VCaP (cell line): ENCODE data around the gene C1orf185.

Source experiments
- H3K27ac ChIP-seq: fragments of 450-650 bp; 2 replicates; pipeline ENCODE4 v1.5.1; 2017
- TF ChIP-seq, protein P1 (sequence below): fragments of 450-650 bp; conservative IDR thresholded peaks from 2 replicates; pipeline ENCODE4 v1.5.1; 2017; ENCODE audit warnings: mild to moderate bottlenecking, moderate library complexity

C1orf185 gene

DNA sequence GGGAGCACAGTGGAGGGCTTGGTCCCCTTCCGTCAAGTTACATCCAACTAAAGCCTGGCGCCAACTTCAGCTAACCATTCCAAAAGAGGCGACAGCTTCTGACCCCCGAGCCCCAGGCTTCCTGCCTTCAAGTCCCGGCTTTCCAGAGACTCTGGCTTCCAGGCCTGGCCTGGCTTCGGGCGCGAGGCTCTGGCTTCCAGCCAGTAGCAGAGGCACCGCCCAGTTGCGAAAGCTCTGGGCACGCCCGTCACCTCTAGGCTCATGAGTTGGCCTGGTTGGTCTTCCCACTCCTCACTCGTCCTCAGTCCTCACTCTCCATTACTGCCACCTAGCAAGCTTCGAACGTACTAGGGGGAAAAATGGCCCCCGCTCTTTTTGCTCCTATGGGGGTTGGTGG lies 30.0 kb upstream of the C1orf185 start:
- TF ChIP-seq, protein P1, sequence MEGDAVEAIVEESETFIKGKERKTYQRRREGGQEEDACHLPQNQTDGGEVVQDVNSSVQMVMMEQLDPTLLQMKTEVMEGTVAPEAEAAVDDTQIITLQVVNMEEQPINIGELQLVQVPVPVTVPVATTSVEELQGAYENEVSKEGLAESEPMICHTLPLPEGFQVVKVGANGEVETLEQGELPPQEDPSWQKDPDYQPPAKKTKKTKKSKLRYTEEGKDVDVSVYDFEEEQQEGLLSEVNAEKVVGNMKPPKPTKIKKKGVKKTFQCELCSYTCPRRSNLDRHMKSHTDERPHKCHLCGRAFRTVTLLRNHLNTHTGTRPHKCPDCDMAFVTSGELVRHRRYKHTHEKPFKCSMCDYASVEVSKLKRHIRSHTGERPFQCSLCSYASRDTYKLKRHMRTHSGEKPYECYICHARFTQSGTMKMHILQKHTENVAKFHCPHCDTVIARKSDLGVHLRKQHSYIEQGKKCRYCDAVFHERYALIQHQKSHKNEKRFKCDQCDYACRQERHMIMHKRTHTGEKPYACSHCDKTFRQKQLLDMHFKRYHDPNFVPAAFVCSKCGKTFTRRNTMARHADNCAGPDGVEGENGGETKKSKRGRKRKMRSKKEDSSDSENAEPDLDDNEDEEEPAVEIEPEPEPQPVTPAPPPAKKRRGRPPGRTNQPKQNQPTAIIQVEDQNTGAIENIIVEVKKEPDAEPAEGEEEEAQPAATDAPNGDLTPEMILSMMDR, result no peak
- H3K27ac ChIP-seq, result no peak overlapping the region

DNA sequence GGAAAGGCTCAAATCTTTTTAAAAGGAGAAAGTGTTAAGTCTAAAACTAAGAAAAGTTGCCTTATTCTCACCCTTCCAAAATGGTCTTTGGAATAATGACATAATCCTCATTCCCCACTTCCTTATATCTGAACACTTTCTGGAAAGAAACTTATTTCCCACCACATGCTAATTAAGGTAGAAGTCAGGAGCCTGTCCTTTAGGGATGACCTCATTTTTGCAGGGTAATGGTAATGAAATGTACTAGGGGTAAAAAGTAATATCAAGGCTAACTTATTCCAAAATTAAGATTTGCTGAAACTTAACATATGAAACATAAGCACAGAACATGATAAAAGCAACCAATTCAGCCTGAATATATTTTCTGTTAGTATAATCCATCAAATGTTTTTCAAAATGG lies 29.4 kb upstream of the C1orf185 start:
- TF ChIP-seq, protein P1, result no peak
- H3K27ac ChIP-seq, result no peak overlapping the region

DNA sequence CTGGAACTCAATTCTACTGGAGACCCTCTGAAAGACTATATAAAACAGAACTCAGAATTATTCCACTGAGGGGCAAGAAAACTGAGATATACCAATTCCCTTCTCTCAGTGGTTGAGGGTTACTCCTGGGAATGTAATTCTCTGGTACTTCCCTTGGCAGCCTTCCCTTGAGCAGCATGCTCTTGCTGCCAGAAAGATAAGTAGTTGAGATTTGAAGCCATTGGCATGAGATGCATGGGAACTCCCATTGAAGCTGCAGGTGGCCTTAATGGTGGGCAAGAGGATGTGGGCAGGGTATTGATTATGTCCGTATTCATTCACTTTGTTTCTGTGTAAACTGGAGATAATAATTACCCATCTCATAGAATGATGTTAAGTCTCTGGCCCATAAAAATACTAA lies 28.6 kb upstream of the C1orf185 start:
- TF ChIP-seq, protein P1, result no peak
- H3K27ac ChIP-seq, result no peak overlapping the region

DNA sequence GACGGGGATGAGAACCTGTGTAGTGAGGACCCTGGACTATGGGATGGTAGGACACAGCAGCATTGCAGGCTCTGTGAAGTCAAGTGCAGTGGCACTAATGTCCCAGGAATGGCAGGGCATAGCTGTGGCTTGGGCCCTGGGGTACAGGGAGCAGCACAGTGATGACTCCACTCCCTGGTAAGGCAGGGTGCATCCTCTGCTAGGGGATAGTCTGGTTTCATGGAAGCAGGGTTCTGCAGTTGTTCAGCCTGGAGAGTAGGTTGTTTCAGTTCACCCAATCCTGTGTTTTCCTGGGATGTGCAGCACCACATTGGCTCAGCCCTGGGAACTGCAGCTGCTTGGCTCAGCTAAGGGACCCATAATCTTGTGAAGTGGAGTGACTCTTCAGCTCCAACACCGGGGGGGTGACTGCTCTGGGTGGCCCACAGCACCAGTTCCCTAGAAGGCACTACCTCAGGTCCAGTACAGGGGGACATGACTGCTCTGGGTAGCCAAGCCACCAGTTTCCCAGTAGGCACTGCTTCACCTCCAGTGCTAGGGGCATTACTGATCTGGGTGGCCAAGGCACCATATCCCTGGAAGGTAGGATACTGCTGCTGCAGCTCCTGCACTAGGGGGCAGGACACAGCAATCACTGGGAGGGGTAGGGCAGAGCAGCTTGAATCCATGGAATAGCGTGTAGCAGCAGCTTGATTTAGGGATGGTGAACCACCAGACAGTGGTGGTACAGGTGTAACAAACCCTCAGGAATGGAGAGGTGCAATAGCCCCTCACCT lies 15.3 kb upstream of the C1orf185 start:
- H3K27ac ChIP-seq, result no peak overlapping the region
- TF ChIP-seq, protein P1, result no peak

DNA sequence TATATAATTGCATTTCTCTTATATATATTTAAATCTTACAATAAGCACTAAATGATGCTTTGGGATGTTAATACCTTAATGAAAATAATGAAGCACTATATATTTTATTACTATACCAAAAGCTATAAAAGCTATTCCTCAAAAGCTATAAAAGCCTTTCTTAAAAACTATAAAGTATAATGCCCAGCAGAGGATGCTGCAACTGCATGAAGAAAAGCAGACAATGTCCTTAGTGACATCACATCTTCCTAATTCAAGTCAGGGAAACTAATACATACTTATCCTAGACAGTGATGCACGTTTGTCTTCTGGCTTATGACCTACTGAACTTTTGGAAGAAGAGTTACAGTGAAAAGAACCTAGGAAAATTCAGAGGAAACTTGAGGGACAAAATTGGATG lies 13.6 kb upstream of the C1orf185 start:
- TF ChIP-seq, protein P1, result peak; percentile 92
- no peak overlapping the region for H3K27ac ChIP-seq

DNA sequence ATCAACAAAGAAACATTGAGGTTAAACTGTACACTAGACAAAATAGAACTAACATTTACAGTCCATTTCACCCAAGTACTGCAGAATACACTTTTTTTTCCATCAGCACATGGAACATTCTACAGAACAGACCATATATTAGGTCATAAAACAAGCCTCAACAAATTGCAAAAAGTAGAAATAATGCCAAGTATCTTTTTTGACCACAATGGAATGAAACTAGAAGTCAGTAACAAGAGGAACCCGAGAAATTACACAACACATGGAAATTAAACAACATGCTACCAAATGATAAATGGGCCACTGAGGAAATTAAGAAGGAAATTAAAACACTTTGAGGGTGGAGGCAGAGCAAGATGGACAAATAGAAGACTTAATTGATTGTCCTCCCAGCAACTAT lies 8.4 kb upstream of the C1orf185 start:
- TF ChIP-seq, protein P1, result no peak
- H3K27ac ChIP-seq, result no peak overlapping the region

DNA sequence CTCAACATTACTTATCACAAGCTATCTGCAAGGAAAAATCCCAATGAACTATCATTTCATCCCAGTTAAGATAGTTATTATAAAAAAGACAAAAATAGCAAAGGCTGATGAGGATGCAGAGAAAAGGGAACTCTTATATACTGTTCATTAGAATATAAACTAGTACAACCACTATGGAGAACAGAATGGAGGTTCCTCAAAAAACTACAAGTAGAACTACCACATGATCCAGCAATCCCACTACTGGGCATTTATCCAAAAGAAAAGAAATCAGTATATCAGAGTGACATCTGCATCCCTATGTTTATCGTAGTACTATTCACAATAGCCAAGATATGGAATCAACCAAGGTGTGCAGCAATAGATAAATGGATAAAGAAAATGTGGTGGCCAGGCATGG lies 4.9 kb upstream of the C1orf185 start:
- TF ChIP-seq, protein P1, result no peak
- H3K27ac ChIP-seq, result no peak overlapping the region
